Right renal cortex interstitium (tissue), 3 donors: ENCODE results near the gene PROCR. TPM values are rescaled to one million over a fixed set of nuclear protein-coding genes. Genes with fewer than 3 reads are reported as not detected.
"Not testable (repeated sequence)": the region's sequence is repeated elsewhere in the genome, so short reads cannot be mapped to it uniquely, and the experiment has no call there.

Experiments
- DNase-seq, 3 donors: peaks; one replicate each; pipeline ENCODE4 v3.0.0-alpha.2; 2013; ENCODE audit warnings: low read depth in 3 of 3, low spot score in 2 of 3
- polyA plus RNA-seq, 3 donors: library from polyadenylated mRNA; unstranded; fragments of 120-200 nt; gene quantifications; one replicate each; pipeline ENCODE4 v1.2.1, GENCODE V29; 2013; ENCODE audit not compliant: insufficient read length in 3 of 3

Gene PROCR
- polyA plus RNA-seq: 1 to 10 TPM; 7.2 to 9.1 (median 8.8) TPM

DNA sequence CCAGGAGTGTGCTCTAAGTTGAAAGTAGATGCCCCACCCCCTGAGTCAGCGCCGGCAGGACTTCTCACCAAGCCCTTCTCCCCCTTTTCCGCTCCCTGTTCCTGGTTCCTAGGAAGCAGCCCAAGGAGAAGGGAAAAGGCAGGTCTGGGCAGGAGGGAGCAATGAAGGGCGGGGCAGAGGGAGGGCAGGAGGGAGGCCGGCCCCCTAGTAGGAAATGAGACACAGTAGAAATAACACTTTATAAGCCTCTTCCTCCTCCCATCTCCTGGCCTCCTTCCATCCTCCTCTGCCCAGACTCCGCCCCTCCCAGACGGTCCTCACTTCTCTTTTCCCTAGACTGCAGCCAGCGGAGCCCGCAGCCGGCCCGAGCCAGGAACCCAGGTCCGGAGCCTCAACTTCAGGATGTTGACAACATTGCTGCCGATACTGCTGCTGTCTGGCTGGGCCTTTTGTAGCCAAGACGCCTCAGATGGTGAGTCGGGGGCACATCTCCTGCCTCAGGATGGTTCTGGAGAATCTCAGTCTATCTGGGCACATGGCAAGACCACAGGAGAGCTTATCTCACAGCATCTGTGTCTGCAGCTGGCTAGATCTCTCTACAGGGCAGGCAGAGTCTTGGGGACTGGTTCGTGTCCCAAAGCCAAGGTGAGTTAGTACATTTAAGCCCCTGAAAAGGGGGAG lies at the start of gene PROCR:
Gene PROCR (plus strand): TSS at position 320 of the 681 bp plus-strand sequence. CDS start 83 bp downstream, at position 403.
- no peak for DNase-seq

DNA sequence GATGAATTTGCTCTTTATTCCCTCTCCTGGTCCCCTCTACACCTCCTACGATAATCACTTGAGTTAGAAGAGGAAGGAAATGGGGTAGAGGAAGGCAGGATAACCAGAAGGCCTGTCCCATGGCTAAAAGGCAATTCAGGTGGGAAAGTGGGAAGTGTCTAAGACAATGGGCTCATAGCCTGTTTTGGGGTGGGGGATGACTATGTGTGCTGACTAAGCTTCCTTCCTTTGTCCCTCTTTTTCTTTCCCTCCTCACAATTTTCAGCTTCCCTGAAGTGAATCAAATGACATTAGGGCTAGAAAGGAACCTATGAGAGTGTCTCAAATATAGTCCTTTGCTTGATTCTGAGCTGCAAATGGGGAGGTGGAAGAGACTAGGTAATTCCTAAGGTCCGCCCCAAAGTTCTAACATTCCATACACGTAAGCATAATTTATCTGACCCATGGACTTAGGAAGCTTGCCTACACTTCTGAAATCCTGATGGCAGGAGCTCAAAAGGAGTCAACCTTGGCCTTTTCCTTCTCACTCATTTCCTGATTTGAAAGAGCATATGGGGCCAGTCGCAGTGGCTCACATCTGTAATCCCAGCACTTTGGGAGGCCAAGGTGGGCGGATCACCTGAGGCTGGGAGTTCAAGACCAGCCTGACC lies 49.0 kb upstream of the PROCR start:
- no peak for DNase-seq

DNA sequence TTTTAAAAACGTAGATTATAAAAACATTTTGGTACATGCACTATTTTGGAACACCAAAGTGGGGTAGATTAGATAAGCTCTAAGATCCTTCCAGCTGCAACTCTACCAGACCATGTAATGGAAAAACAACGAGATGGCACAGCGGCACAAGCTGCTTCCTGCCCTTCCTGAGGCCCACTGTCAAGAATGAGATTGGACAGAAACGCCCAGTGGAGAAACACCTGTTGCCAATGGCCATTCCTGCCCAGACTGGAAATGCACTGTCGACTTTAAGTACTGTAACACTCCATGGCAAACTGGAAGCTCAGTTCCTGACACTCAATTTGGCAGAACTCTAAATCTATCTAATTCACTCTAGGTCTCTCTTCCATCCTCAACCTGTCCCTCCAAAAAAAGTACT lies 46.1 kb upstream of the PROCR start:
- DNase-seq: no peak

DNA sequence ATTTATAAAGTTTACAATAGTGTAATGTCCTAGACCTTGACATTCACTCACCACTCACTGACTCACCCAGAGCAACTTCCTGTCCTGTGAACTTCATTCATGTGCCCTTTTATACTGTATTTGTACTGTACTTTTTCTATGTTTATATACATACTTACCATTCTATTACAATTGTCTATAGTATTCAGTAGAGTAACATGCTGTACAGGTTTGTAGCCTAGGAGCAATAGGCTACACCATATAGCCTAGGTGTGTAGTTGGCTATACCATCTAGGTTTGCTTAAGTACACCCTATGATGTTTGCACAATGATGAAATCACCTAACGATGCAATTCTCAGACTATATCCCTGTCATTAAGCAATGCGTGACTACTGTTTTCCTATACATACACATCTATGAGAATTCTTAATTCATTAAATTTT lies 42.2 kb upstream of the PROCR start:
- DNase-seq: no peak

DNA sequence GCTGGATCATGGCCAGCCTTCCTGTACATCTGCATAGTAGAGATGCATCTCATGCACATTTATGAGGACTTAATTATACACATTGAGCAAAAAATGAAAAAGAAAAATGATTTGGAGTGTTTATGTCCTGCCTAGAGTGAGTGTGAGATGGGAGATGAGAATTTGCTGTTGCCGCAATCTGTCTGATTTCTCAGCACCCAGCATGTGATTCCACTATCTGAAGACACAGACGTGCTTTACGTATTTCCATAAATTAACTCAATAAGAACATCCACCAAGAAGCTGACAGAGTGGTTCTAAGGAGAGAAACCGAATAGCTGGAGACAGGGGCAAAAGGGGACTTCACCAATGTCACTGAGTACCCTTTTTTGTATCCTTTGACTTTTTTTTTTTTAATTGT lies 39.9 kb upstream of the PROCR start:
- DNase-seq: no peak

DNA sequence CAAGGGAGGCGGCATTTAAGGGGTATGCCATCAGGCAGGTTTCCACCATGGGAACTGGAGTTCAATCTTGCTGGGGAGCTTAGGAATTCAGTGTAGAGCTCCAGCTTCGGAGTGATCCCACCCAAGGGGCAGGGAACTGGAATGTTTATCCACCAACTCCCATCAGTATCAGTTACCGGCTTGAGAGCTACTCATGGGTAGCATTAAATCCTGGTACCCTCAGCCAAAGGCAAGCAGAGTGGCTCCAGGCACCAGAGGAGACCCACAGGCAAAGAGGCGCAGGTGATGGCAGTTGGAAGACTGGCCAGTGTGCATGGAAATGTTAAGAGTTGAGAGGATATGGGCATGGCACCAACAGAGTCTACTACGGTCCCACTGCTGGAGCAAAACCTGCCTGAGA lies 38.8 kb upstream of the PROCR start:
- DNase-seq: no peak

DNA sequence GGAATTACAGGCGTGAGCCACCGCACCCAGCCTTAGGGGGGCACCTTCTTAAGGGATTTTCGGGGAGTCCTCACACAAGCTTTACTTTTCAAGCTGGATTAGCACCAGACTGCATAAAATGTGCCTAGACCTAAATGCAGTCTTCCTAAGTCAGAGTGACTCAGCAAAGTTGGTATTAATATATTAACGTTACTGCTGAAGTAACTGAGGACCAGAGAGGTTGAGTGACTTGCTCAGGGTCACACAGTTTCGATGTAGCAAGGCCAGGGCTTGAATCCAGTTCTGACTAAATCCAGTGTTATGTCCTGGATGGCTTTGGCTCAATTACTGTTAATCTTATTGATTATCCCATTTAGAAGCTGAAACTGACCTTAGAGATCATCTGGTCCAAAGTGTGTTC lies 38.1 kb upstream of the PROCR start:
- DNase-seq: no peak

DNA sequence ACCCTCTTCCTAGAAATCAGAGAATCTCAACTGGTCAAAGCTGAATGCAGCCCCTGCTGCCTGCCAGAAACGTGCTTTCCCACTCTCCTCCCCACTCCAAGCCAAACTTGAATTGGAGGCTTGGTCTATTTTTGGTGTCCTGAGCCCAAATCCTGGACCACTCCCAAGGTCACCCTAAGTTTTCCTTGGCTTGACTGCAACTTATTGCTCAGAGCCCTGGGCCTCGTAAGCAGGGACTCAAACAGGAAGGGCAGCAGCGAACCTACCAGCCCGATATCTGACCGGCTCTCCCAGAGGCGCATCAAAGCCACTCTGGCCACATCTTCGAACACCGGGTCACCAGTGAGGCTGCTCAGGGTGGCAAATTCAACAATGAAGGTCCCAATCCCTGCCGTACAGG lies 37.4 kb upstream of the PROCR start:
- DNase-seq: no peak

DNA sequence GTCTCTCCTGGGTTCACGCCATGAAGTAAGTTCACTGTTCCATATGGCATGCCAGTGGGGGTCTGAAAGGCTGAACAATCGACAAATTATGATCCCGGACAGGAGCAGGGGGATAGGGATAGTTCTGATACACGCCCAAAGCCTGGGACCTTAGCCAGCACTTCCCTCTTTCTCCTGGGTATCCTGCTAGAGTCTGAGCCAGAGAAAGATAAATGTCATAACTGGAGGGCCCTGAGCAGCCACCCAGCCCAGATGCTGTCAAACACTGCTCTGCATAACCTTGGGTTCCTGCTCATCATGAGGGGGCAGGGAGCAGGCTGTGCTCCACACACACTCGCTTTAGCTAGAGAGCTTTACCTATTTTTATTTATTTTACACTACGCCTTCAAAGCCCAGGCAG lies 37.0 kb upstream of the PROCR start:
- no peak for DNase-seq

DNA sequence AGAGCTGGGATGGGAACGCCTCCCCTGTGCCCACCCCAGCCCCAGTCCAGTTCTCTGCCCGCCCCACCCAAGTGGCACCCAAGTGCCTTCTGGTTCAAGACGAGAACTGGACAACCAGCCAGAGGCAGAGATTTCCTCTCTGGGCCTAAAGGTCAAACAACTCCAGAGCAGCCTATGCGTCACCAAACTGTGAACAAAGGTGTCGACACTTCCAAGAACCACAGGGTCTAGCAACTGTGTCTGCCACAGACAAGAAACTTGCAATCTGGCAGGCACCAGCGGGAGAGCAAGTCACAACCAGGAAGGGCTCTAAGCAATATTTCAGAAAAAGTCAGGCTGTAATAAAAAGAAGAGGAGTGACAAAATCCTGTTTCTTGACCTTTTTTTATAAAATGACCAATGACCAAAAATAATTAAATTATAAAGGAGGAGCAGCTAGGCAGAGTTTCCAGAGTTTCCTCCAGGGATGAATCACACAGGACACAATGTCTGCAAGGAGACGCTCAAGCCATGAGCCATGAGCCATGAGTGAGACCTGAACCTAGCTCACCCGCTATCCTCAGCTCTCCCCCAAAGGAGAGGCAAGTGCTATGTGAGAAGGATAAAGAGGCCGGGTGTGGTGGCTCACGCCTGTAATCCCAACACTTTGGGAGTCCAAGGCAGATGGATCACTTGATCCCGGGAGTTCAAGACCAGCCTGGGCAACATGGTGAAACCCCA lies 35.8 kb upstream of the PROCR start:
- no peak for DNase-seq

DNA sequence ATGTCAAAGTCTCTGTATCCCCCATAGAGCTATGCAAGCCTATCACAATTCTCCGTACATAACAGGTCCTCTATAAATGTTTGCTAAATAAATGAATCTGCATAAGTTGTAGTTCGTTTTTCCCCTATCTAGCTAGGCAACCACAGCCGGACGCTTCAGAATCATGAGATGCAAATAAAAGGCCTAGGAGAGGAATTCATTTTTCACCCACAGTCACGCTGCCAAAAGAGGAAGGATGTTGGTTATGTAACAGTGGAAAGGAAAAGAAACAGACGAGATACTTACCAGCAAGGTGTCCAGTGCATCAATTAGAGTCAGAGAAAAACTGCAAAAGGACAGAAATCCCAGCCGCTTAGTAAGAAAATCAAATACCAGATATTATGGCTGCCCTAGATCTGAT lies 27.2 kb upstream of the PROCR start:
- DNase-seq: no peak

DNA sequence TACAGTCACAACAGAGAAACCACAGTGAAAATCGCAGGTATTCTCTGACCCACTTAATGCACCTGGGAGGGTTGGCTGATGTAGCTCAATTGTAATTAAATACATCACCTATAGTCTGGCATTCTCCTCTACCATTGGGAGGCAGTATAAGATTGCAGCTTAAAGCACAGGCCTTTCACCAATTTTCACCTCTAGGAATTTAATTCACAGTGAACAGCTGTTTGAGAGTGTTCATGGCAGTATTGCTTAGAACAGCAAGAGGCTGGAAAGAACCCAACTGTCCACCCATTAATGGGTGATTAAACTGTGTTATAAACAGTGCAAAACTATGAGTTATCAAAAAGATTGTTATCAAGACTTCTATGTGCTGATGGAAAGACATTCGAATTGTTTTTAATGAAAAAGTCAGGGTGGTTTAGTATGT lies 26.7 kb upstream of the PROCR start:
- DNase-seq: peak in 1 of 3 donors; percentile 13

DNA sequence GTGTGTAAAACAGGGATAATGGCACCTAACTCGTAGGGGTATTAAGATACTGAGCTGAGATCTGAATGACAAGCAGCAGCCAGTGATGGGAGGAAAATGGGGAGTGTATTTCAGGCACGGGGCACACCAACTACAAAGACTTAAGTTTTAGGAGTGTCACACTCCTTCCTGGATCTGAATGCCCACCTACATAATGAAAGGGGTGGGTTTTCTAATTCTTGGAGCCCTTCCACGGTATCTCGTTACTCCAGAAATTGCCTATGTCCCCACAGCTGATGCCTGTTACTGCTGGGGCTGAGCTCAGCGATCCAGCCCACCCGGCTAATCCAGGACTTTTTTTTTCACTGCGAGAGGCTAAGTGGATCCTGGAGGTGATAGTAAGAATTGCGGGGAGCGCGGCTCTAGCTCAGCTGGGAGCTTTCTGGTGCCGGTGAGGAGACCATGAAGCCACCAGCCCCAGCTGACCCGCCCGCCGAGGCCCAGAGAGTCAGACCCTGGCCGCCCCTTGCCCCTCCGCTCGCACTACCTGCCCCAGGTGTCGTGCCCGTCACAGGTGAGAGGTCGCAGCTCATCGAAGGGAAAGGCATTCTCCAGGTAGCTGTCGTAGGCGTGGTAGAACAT lies 25.5 kb upstream of the PROCR start:
- DNase-seq: no peak

DNA sequence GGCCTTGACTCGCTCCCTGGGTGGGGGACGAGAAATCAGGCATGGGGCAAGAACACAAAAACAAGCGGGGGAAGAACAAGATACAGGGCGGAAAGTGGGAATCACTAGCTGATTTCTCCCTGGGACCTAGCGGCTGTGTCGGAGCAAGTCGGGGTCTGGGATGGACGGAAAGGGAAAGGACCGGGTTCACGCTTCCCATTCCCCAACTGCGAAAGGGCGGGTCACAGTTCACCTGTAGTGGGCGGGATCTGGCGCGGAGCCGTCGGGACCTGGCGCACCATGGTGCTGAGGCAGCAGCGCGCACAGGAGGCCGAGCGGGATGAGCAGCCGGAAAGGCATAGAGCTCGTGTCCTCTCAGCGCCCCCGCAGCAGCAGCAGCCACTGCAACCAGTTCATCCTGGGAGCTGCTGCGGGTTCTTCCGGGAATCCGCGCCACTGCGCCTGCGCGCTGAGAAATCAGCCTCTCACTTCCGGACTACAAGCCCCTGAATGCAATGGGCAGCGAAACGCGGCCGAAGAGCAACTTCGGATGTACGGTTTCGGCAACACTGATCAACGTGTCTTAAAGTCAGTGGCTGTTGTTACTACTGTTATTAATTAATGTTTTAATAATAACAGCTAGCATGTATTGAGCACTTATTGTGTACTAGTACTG lies 24.8 kb upstream of the PROCR start, which contains the start of gene EDEM2:
Gene EDEM2 (minus strand): TSS at position 417 of the 655 bp plus-strand sequence. CDS start 78 bp downstream, at position 339.
- DNase-seq: peak; percentile 85 to 93 (median 89)

DNA sequence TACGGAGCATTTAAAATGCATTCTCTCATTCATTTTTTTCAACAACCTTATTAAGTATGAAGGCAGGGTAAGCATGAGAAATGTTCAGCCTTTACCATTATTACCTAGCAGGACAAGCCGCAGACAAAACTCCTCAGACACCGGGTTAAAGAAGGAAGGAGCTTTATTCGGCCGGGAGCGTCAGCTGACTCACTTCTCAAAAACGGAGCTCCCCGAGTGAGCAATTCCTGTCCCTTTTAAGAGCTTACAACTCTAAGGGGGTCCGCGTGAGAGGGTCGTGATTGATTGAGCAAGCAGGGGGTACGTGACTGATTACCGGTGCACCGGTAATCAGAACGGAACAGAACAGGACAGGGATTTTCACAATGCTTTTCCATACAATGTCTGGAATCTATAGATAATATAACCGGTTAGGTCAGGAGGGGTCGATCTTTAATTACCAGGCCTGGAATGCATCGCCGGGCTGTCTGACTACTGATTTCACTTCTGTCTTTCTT lies 24.2 kb upstream of the PROCR start:
- not testable (repeated sequence) for DNase-seq

DNA sequence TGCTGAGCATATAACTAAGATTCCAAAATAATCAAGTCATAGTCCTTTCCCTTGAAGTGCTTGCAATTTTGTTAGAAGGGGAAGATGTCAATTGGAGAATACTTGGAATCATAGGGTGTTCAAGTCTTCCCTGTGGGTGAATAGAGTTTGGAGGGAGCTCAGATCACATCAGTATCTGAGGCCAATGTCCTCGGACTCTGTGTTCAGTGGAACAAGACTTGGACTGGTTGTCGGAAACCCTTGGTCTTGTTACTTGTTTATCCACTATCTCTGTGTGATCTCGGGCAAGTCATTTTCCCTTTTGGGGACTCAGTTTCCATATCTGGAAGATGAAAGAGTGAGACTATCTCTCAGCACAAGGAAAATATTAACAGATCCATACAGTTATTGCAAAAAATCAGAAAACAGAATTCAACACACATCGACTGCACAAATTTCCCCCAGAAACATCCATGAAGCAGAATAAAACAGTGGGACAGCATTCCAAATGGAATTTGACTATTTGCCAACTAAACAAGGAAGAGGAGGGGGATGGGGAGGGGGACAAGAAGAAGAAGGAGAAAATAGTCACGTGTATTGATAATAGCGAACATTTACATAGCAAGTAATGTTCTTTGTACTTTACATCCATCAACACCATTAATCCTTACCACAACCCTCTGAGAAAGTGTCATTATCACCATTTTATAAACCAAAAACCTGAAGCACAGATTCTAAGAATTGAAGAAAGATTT lies 20.9 kb upstream of the PROCR start:
- DNase-seq: no peak

DNA sequence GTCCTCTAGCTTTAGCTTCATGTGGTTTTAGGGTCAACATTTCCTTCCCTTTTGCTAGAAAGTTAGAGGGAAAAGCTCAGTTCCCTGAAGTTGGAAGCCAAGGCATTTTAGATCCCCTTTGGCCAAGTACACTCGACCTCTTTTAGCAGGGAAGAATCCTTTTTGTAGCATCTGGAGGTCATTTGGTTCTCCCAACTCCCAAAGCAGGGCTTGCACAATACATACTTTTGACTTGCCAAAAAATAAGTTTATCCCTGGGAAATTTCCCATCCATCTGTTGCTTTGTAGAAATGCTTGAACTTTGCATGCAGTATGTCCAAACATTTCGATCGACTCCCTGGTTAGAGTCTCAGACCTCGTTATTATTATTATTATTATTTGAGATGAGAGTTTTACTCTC lies 20.1 kb upstream of the PROCR start:
- no peak for DNase-seq

DNA sequence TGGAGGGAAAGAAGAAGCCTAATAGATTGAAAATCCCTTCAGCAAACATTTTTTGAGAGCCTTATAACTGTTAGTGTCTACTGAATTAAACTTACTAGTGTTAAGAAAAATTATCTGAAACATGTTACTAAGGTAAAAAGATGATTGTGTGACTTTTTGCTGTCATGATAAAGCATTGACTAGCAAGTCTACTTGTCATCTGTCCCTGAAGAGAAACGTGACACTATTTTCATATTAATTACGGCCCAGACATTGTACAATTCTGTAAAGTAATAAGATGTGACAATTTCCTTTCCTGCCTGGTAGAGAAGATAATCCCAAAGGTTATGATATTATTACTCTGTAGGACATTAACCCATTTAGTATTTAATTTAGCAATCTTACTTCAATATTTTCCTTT lies 15.9 kb upstream of the PROCR start:
- no peak for DNase-seq

DNA sequence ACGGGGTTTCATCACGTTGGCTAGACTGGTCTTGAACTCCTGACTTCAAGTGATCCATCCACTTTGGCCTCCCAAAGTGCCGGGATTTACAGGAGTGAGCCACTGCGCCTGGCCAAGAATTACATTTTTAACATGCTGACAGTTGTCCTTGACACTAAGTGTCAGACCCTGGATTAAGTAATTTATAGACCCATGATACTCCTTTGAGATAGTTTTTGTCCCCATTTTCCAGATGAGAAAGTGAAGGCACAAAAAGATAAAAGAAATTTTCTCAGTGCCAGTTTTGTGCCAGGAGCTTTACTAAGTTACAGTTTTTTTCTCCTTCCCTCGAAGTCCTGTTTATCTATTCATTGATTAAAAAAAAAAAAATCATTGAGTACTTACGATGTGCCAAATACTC lies 14.9 kb upstream of the PROCR start:
- no peak for DNase-seq

DNA sequence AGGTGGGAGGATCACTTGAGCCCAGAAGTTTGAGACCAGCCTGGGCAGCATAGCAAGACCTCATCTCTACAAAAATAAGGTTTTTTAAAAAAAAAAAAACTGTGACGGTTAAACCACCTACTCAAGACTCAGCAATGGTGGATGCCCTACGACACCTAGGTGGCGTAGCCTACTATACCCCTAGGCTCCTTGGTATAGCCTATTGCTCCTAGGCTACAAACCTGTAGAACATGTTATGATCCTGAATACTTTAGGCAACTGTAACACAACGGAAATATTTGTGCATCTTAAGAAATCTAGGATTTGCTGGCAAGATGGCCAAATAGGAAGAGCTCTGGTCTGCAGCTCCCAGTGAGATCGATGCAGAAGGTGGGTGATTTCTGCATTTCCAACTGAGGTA lies 11.5 kb upstream of the PROCR start:
- not testable (repeated sequence) for DNase-seq
